Measurements from ENCODE around the gene SGSM2. TPM values are rescaled to one million over a fixed set of nuclear protein-coding genes. Genes with fewer than 3 reads are reported as not detected.

The SGSM2 gene
- total RNA-seq, 1 experiment from 2014 or later = 65.6 TPM

DNA sequence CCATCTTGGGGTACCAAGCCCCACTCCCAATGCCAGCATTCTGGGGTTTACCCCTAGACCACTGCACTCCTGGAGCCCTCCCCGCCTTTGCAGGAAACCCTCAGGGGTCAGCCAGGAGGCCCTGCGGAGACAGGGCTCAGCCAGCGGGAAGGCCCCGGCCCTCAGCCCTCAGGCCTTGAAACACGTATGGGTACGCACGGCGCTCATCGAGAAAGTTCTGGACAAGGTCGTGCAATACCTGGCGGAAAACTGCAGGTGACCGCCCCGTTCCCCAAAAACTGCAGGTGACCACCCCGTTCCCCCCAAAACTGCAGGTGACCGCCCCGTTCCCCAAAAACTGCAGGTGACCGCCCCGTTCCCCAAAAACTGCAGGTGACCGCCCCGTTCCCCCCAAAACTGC is 24.7 kb downstream of the SGSM2 start:
- Histone ChIP-seq H3K9me3 (no peaks in the 10 kb centered on the region), H3K4me3 (ENCODE audit: low read depth, low read length) (no peak overlapping the region), H3K36me3 (ENCODE audit: control insufficient read depth, insufficient read depth, low read length) (no peaks in the 10 kb centered on the region; the same call in 1 of the 2 replicates), H3K27me3 (replicated peaks; ENCODE audit: control insufficient read depth, insufficient read depth, low read length) (no peaks in the 10 kb centered on the region), H3K4me1 (no peaks in the 10 kb centered on the region)
- Mint-ChIP-seq H3K27ac (ENCODE audit: unreplicated experiment) (no peak overlapping the region), H3K4me1 (ENCODE audit: low read depth, unreplicated experiment) (no peaks in the 10 kb centered on the region), H3K27me3 (ENCODE audit: insufficient read depth, unreplicated experiment) (no peaks in the 10 kb centered on the region), H3K4me3 (ENCODE audit: unreplicated experiment) (no peak overlapping the region), H3K9me3 (ENCODE audit: unreplicated experiment) (no peaks in the 10 kb centered on the region), H3K36me3 (ENCODE audit: insufficient read depth, unreplicated experiment) (peaks cover 12% of the 10 kb centered on the region)
- intact Hi-C loops (cut with micrococcal nuclease; ENCODE audit: unreplicated experiment) = no loop called here
- TF ChIP-seq, protein P1, sequence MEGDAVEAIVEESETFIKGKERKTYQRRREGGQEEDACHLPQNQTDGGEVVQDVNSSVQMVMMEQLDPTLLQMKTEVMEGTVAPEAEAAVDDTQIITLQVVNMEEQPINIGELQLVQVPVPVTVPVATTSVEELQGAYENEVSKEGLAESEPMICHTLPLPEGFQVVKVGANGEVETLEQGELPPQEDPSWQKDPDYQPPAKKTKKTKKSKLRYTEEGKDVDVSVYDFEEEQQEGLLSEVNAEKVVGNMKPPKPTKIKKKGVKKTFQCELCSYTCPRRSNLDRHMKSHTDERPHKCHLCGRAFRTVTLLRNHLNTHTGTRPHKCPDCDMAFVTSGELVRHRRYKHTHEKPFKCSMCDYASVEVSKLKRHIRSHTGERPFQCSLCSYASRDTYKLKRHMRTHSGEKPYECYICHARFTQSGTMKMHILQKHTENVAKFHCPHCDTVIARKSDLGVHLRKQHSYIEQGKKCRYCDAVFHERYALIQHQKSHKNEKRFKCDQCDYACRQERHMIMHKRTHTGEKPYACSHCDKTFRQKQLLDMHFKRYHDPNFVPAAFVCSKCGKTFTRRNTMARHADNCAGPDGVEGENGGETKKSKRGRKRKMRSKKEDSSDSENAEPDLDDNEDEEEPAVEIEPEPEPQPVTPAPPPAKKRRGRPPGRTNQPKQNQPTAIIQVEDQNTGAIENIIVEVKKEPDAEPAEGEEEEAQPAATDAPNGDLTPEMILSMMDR (IDR thresholded peaks at IDR 0.05; ENCODE audit: insufficient read depth in 1 of 2, low read depth in 1 of 2, low read length in 1 of 2, severe bottlenecking in 1 of 2, unreplicated experiment in 1 of 2) = no peak
- no peak for DNase-seq
- ChIA-PET CTCF (interaction anchor here (0.6 to 0.8 kb wide), 2 partner anchors 9 to 21 kb away, joined by 3 to 4 read pairs; no protein-coding TSS in a partner anchor), POLR2A (interaction anchor here (0.8 kb wide), 1 partner anchor 9 kb away, joined by 3 read pairs; no protein-coding TSS in a partner anchor)
- BruUV-seq (replicated peaks) = no TSS peak

DNA sequence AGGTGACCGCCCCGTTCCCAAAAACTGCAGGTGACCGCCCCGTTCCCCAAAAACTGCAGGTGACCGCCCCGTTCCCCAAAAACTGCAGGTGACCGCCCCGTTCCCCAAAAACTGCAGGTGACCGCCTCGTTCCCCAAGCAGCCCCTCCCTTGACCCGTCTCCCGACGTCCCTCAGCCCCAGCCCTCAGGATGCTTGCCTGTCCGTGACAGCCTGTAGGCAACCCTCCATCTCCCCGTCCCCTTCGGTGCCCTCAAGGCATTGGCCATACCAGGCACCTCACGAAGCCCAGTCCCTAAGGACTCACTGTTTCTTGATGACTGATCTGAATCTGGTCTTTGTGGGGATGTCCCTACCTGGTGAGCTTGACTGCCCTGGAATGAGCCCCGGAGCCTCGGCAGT is 25.1 kb downstream of the SGSM2 start:
- H3K4me1 ChIP-seq = no peaks in the 10 kb centered on the region
- intact Hi-C loops (cut with micrococcal nuclease; ENCODE audit: unreplicated experiment) = no loop called here
- H3K4me3 Mint-ChIP-seq (ENCODE audit: unreplicated experiment) = no peak overlapping the region
- DNase-seq = no peak
- H3K9me3 Mint-ChIP-seq (ENCODE audit: unreplicated experiment) = no peaks in the 10 kb centered on the region
- no peaks in the 10 kb centered on the region for H3K9me3 ChIP-seq
- H3K4me3 ChIP-seq (ENCODE audit: low read depth, low read length) = no peak overlapping the region
- ChIA-PET CTCF (no interaction called here), POLR2A (no interaction called here)
- H3K27me3 ChIP-seq (replicated peaks; ENCODE audit: control insufficient read depth, insufficient read depth, low read length) = no peaks in the 10 kb centered on the region
- H3K36me3 Mint-ChIP-seq (ENCODE audit: insufficient read depth, unreplicated experiment) = peaks cover 12% of the 10 kb centered on the region
- H3K4me1 Mint-ChIP-seq (ENCODE audit: low read depth, unreplicated experiment) = no peaks in the 10 kb centered on the region
- H3K27ac Mint-ChIP-seq (ENCODE audit: unreplicated experiment) = no peak overlapping the region
- TF ChIP-seq, protein P1 (IDR thresholded peaks at IDR 0.05; ENCODE audit: insufficient read depth in 1 of 2, low read depth in 1 of 2, low read length in 1 of 2, severe bottlenecking in 1 of 2, unreplicated experiment in 1 of 2) = no peak
- no TSS peak for BruUV-seq (replicated peaks)
- H3K27me3 Mint-ChIP-seq (ENCODE audit: insufficient read depth, unreplicated experiment) = no peaks in the 10 kb centered on the region
- H3K36me3 ChIP-seq (ENCODE audit: control insufficient read depth, insufficient read depth, low read length) = no peaks in the 10 kb centered on the region

DNA sequence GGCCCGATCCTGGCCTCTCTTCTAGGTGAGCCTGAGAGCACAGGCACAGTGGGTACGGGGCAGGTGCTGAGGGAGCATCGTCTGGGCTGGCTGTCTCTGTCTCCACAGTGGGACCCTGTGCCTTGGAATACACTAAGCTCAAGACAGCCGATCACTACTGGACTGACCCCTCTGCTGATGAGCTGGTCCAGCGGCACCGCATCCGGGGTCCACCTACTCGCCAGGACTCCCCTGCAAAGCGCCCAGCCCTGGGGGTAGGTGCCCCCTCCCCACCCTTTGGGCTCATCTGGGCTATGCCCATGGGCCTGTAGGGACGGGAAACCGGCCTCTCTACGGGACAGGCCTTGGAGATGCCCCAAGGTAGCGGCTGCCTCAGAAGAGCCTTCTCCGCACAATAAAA is 25.6 kb downstream of the SGSM2 start:
- TF ChIP-seq, protein P1 (IDR thresholded peaks at IDR 0.05; ENCODE audit: insufficient read depth in 1 of 2, low read depth in 1 of 2, low read length in 1 of 2, severe bottlenecking in 1 of 2, unreplicated experiment in 1 of 2) = no peak
- Histone ChIP-seq H3K27me3 (replicated peaks; ENCODE audit: control insufficient read depth, insufficient read depth, low read length) (no peaks in the 10 kb centered on the region), H3K9me3 (no peaks in the 10 kb centered on the region), H3K4me1 (no peaks in the 10 kb centered on the region), H3K4me3 (ENCODE audit: low read depth, low read length) (no peak overlapping the region), H3K36me3 (ENCODE audit: control insufficient read depth, insufficient read depth, low read length) (no peaks in the 10 kb centered on the region)
- Mint-ChIP-seq H3K4me3 (ENCODE audit: unreplicated experiment) (no peak overlapping the region), H3K27ac (ENCODE audit: unreplicated experiment) (no peak overlapping the region), H3K27me3 (ENCODE audit: insufficient read depth, unreplicated experiment) (no peaks in the 10 kb centered on the region), H3K4me1 (ENCODE audit: low read depth, unreplicated experiment) (no peaks in the 10 kb centered on the region), H3K9me3 (ENCODE audit: unreplicated experiment) (no peaks in the 10 kb centered on the region), H3K36me3 (ENCODE audit: insufficient read depth, unreplicated experiment) (peaks cover 15% of the 10 kb centered on the region)
- no peak for DNase-seq
- ChIA-PET POLR2A (no interaction called here), CTCF (no interaction called here)
- intact Hi-C loops (cut with micrococcal nuclease; ENCODE audit: unreplicated experiment) = no loop called here
- no TSS peak for BruUV-seq (replicated peaks)
